ENCODE measurements around the gene ACVR1.

Gene ACVR1

GRCh38 chr2:157737656-157738055, 138.5 kb downstream of the ACVR1 start:
- Histone ChIP-seq H3K4me3 (ENCODE audit: low read length) (no peak overlapping the region), H3K9me3 (ENCODE audit: control insufficient read depth, insufficient read depth, low read length) (no peaks in the 10 kb centered on the region), H4K20me1 (ENCODE audit: control insufficient read depth, insufficient read depth, low read depth, low read length) (no peaks in the 10 kb centered on the region), H3K27me3 (ENCODE audit: control insufficient read depth, low read length) (no peaks in the 10 kb centered on the region), H3K4me2 (ENCODE audit: low read length) (no peak overlapping the region), H3F3A (ENCODE audit: control insufficient read depth, insufficient read depth) (no peaks in the 10 kb centered on the region), H3K4me1 (ENCODE audit: control insufficient read depth, low read length) (no peaks in the 10 kb centered on the region), H3K27ac (ENCODE audit: low read depth, low read length) (no peak overlapping the region), H3K9me2 (replicated peaks; ENCODE audit: control insufficient read depth, low read length) (no peaks in the 10 kb centered on the region), H3K79me2 (ENCODE audit: control insufficient read depth, low read length) (no peaks in the 10 kb centered on the region), H3K36me3 (ENCODE audit: control insufficient read depth, low read length) (no peaks in the 10 kb centered on the region)
- TF ChIP-seq CTCF (IDR thresholded peaks at IDR 0.05; ENCODE audit: low read depth, low read length, poor library complexity, severe bottlenecking) (no peak), EZH2phosphoT487 (IDR thresholded peaks at IDR 0.05; ENCODE audit: borderline replicate concordance, low read length) (no peak)

DNA sequence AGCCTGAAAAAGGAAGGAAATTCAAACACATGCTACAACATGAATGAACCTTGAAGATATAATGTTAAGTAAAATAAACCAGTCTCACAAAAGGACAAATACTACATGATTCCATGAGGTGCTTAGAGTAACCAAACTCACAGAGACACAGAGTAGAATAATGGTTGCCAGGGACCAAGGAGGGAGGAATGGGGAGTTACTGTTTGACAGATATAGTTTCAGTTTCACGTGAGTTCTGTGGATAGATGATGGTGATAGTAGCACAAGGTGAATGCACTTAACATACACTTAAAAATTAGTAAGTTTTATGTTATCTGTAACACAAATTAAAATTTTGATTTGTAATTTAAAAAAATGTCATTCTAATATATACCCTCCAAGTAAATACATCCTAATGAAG, 140.6 kb downstream of the ACVR1 start:
- TF ChIP-seq CTCF (IDR thresholded peaks at IDR 0.05; ENCODE audit: low read depth, low read length, poor library complexity, severe bottlenecking) (no peak), EZH2phosphoT487 (IDR thresholded peaks at IDR 0.05; ENCODE audit: borderline replicate concordance, low read length) (no peak)
- Histone ChIP-seq H4K20me1 (ENCODE audit: control insufficient read depth, insufficient read depth, low read depth, low read length) (no peaks in the 10 kb centered on the region), H3K36me3 (ENCODE audit: control insufficient read depth, low read length) (no peaks in the 10 kb centered on the region), H3K4me1 (ENCODE audit: control insufficient read depth, low read length) (no peaks in the 10 kb centered on the region), H3K4me3 (ENCODE audit: low read length) (no peak overlapping the region), H3K9me3 (ENCODE audit: control insufficient read depth, insufficient read depth, low read length) (no peaks in the 10 kb centered on the region), H3K27ac (ENCODE audit: low read depth, low read length) (no peak overlapping the region), H3K79me2 (ENCODE audit: control insufficient read depth, low read length) (no peaks in the 10 kb centered on the region), H3K4me2 (ENCODE audit: low read length) (no peak overlapping the region), H3K27me3 (ENCODE audit: control insufficient read depth, low read length) (no peaks in the 10 kb centered on the region), H3K9me2 (replicated peaks; ENCODE audit: control insufficient read depth, low read length) (no peaks in the 10 kb centered on the region), H3F3A (ENCODE audit: control insufficient read depth, insufficient read depth) (no peaks in the 10 kb centered on the region)

DNA sequence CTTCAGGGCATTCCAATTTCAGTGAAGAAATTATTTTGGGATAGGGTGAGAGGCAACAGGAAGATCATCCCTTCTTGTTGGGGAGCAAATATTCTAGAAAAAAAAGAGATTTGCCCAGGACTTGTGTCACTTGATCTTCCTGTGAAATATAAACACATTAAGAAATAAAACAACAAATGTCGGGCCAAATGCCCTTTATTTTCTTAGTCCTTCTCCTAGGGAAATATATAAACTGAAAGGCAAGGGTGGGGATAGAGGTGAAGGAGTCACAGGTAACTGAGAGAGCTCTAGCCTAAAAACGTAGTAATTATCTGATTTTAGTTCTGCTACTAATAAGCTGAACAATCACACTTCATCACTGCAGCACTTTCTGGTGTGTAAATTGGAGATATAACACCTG, 142.9 kb downstream of the ACVR1 start:
- no peaks in the 10 kb centered on the region for H4K20me1 ChIP-seq (ENCODE audit: control insufficient read depth, insufficient read depth, low read depth, low read length)
- no peak overlapping the region for H3K27ac ChIP-seq (ENCODE audit: low read depth, low read length)
- TF ChIP-seq EZH2phosphoT487 (IDR thresholded peaks at IDR 0.05; ENCODE audit: borderline replicate concordance, low read length): no peak
- no peak for TF ChIP-seq CTCF (IDR thresholded peaks at IDR 0.05; ENCODE audit: low read depth, low read length, poor library complexity, severe bottlenecking)
- H3K79me2 ChIP-seq (ENCODE audit: control insufficient read depth, low read length): no peaks in the 10 kb centered on the region
- H3F3A ChIP-seq (ENCODE audit: control insufficient read depth, insufficient read depth): no peaks in the 10 kb centered on the region
- H3K4me2 ChIP-seq (ENCODE audit: low read length): no peak overlapping the region
- H3K9me3 ChIP-seq (ENCODE audit: control insufficient read depth, insufficient read depth, low read length): no peaks in the 10 kb centered on the region
- H3K4me3 ChIP-seq (ENCODE audit: low read length): no peak overlapping the region
- no peaks in the 10 kb centered on the region for H3K27me3 ChIP-seq (ENCODE audit: control insufficient read depth, low read length)
- H3K9me2 ChIP-seq (replicated peaks; ENCODE audit: control insufficient read depth, low read length): no peaks in the 10 kb centered on the region
- no peaks in the 10 kb centered on the region for H3K4me1 ChIP-seq (ENCODE audit: control insufficient read depth, low read length)
- no peaks in the 10 kb centered on the region for H3K36me3 ChIP-seq (ENCODE audit: control insufficient read depth, low read length)

DNA sequence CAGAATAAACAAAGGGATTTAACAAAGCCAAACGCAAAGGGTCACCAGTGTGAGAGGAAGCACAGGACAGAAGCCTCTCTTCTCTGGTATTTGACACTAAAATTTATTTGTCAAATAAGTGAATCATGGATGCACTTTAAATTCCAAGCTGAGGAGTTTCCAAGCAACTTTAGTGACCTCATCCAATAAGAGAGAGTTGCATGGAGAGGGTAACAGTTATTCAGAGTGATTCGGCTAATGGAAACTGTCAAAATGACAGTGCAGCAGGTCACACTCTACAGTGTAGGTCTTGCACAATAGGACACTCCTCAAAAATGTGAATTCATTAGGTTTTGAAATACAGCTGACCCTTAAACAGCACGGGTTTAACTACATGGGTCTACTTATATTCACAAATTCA, 143.5 kb downstream of the ACVR1 start:
- Histone ChIP-seq H4K20me1 (ENCODE audit: control insufficient read depth, insufficient read depth, low read depth, low read length) (no peaks in the 10 kb centered on the region), H3K79me2 (ENCODE audit: control insufficient read depth, low read length) (no peaks in the 10 kb centered on the region), H3K4me3 (ENCODE audit: low read length) (no peak overlapping the region), H3K9me3 (ENCODE audit: control insufficient read depth, insufficient read depth, low read length) (no peaks in the 10 kb centered on the region), H3K4me2 (ENCODE audit: low read length) (no peak overlapping the region), H3K27me3 (ENCODE audit: control insufficient read depth, low read length) (no peaks in the 10 kb centered on the region), H3K9me2 (replicated peaks; ENCODE audit: control insufficient read depth, low read length) (no peaks in the 10 kb centered on the region), H3K36me3 (ENCODE audit: control insufficient read depth, low read length) (no peaks in the 10 kb centered on the region), H3K4me1 (ENCODE audit: control insufficient read depth, low read length) (no peaks in the 10 kb centered on the region), H3K27ac (ENCODE audit: low read depth, low read length) (no peak overlapping the region), H3F3A (ENCODE audit: control insufficient read depth, insufficient read depth) (no peaks in the 10 kb centered on the region)
- TF ChIP-seq EZH2phosphoT487 (IDR thresholded peaks at IDR 0.05; ENCODE audit: borderline replicate concordance, low read length) (no peak), CTCF (IDR thresholded peaks at IDR 0.05; ENCODE audit: low read depth, low read length, poor library complexity, severe bottlenecking) (no peak)
